Urothelium cell line (cell line): ENCODE results near the gene GOLGA3.
"Not testable (repeated sequence)": the region's sequence is repeated elsewhere in the genome, so short reads cannot be mapped to it uniquely, and the experiment has no call there.

Source experiments
- DNase-seq: peaks from one replicate; pipeline ENCODE4 v3.0.0; 2011; ENCODE audit warnings: low spot score, mixed read lengths
- FAIRE-seq: peaks from 2 replicates; lab custom pipeline; 2011; peaks lifted over from hg19 to GRCh38; lab: Jason Lieb, UNC

The GOLGA3 gene

DNA sequence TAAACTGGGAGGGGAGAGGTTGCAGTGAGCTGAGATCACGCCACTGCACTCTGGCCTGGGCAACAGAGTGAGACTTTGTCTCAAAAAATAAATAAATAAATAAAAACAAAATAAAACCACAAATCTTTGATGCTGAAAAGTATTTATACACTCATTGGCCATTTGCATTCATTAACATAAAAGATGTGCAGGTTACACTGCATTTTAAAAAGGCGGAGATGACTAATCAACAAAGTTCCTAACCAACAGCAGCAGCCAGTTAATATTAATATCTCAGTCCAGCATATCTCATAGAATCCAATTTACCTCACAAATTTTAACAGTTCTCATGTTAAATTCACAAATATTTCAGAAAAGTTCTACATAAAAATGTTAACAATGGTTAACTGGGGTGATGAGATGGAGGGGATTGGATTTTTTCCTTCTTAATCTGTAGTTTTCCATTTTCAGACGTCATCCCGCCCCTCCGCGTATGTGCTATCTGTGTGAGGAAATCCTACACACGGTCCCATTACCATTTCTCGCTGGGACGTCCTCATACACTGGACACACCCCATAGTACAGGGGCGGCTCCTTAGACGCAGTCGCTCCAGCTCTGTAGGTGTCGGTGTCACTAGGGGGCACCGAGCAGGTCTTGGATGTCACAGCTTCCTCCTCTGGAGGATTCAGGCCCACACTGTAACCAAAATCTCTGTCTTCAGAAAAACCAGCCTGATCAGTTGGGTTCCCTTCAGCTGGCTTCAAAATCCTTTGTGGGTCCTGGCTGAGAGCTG, 74.3 kb downstream of the GOLGA3 start:
- DNase-seq (no peak), FAIRE-seq (no peak)

DNA sequence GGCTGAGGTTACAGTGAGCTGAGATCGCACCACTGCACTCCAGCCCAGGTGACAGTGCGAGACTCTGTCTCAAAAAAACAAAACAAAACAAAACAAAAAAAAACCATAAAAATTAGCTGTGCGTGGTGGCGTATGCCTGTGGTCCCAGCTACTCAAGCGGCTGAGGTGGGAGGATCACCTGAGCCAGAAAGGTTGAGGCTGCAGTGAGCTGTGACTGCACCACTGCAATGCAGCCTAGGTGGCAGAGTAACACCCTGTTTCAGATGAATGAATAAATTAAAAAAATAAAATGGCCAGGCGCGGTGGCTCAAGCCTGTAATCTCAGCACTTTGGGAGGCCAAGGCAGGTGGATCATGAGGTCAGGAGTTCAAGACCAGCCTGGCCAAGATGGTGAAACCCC, 75.0 kb downstream of the GOLGA3 start:
- not testable (repeated sequence) for DNase-seq, FAIRE-seq

DNA sequence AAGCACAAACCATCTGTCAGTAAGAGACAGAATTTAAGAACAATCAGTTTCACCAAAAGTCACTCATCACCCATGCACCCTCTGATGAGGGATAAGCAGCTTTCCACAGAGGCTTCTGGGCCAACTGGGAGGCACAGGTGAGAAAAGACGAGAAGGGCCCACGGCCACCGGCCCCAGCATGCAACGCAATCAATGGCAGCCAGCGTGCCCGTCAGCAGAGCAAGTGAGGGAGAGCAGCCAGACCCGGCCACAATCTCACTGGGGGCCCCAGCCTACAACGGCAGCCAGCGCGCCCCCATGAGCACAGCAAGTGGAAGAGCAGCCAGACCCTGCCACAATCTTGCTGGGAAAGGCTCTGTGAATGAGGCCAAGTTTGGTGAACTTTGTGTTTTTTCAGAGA, 80.3 kb downstream of the GOLGA3 start:
- no peak for DNase-seq
- FAIRE-seq, result no peak

DNA sequence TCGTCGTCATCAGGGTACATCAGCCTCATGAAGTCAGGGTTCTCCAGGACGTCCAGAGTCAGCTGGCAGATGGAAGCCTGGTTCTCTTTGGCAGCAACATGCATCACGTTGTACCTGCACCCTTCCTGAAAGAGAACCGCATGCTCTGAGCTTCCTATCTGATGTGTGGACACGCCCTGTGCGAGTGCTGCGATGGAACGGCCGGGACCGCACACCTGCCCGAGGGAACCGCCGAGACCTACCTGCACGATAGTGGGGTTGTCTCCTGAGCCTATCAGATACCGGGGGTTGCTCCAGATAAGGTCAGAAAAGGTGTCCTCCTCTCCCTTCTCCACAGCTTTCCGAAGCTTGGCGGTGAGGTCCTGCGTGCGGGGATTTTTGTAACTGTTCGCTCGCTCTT, 80.8 kb downstream of the GOLGA3 start:
- DNase-seq (no peak), FAIRE-seq (no peak)

DNA sequence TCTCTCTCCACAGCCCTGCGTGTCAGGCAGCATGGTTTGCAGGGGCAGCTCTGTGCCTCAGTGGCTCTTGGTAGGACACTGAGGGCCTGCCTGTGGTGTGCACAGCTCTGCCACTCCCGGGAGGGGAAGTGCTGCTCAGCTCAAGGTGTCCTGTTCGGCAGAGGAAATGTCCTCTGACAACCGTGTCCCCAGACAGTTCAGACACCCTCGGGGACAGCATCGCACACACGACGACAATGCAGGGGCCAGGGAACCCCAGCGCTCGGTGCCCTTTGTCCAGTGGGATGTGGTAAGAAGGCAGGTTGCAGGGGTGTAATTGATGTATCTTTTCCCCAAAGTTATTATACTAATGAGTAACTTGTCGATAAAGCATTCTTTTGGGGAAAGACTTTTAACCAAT, 81.3 kb downstream of the GOLGA3 start:
- DNase-seq (no peak), FAIRE-seq (no peak)

DNA sequence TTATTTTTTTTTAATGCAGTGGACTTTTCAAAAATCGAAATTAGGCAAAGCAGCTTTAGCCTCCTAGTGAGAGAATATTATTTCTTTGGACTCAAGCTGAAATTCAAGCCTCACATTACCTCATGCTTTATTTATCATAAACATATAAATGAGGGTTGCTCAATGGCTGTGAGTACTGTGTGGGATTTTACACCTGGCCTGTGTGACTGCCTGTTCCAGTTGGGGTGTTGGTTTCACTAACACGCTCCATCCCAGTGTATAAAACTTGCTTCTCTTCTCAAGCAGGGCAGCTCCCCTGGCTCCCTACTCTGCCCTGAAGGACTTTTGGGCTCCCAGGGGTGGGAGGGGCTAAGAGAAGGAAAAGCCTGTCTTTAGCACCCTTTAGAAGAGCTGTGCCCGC, 82.1 kb downstream of the GOLGA3 start:
- DNase-seq (no peak), FAIRE-seq (no peak)

DNA sequence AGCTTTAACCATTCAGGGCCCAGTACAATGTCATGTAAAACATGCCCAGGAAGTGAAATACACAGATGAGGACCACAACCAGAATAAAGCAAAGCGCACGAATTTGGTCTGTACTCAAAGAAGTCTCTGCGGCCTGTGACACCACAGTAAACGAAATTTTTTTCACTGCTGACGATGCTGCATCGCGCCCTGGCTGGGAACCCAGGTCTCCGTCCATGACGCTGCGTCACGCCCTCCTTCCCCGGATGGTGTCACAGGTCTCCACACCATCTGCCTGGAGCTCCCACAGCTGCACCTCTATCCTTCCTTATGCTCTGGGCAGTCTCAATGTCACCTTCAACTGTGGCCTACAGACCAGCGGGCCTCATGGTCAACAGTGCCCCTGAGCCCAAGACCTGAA, 84.8 kb downstream of the GOLGA3 start:
- FAIRE-seq, result peak; percentile 42

DNA sequence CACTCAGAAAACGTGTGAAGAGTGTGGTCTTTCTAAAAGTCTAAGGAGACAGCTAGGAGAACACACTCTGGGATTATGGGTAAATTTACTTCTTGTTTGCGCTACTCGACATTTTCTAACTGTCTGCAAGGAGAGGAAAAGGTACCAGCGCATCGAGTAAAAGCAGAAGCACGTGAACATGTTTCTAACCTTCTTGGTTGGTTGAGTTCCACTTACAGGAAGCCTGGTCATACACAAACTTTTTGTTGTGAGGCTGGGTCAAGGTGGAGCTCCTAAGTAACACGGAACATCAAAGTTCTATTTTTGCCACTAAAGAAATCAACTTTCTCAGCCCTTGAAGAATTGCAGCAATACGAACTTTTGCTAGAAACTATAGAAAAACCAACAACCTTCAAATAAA, 87.0 kb downstream of the GOLGA3 start:
- no peak for FAIRE-seq
- no peak for DNase-seq

More for the DNA sequence above, 84.8 kb downstream of the GOLGA3 start:
- no peak for DNase-seq

DNA sequence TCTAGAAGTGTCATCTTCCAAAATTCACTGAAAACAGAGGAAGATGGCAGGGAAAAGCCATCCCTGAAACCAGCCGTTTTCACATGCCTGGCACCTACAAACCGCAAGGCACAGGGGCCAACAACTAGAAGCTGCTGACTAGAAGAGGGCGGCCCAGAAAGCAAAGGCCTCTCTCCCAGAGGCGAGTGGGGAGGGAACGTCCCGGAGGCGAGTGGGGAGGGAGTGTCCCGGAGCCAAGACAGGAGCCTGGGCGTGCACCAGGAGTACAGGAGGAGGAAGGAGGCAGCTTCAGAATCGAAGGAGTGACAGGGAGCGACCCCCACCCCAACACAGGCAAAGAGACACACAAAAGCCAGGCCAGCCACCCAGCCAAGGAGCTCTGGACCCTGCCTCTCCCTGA, 88.0 kb downstream of the GOLGA3 start:
- DNase-seq (no peak), FAIRE-seq (no peak)

DNA sequence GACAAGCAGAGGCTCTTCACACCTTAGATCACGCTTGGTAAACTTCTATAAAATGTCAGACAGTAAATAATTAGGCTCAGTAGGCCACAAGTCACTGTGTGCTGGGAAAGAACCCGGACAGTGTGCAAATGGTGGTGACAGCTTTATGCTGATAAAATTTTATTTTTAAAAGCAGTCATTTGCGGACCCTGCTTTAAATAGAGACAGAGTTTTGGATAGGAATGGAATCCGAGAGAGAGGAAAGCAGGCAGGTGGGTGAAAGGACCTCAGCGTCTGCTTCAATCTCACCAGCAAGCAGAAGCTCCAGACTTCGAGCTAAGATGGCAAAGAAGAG, 88.4 kb downstream of the GOLGA3 start:
- DNase-seq, result no peak
- FAIRE-seq, result no peak

DNA sequence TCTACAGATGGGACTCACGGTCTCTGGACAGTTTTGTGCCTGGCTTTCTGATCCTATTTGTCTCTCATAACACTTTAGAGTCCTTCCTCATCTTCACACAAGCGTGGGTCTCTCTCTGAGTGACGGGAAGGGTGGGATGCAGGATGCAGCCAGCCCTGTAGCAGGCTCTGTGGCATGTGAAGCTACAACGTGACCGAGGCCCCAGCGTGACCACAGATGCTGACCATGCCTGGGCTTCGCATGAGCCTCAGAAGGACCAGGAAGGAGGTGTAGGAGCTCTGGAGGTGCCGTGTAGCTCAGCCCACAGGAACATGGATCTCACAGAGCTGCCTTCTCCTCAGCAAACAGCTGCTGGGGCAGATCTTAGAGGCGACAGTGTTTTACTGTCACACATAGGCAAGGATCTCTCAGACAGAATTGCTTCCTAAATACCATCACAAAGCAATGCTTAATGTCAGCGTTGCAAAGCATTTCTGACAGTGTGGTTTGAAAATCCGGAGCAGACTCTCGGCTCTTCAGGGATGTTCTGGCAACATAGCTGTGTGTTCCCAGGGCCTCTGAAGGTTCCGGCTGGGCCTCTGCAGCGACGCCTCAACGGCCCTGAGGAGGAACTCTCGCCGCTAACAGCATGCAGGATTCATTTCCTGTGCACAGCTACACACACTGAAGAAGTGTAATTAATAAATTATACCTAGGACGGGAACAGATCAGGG, 88.9 kb downstream of the GOLGA3 start:
- FAIRE-seq (no peak), DNase-seq (no peak)

DNA sequence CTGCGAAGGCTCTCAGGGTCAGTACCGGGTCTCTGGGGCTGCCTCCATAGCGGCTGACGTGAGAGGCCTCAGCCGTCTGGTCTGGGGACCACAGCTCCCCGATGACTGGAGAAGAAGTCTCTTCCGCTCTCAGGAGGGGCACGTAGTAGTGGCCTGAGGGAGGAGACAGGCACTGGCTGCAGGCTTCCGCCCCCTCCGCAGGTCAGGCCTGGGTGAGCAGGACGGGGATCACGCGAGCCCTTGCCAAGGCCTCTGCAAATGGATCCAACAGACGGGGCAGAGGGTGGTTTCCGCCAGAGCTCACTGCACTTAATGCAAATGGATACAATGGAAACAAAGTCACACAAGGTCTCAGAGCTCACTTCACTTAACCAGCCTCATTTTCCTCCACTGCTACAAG, 91.8 kb downstream of the GOLGA3 start:
- DNase-seq (no peak), FAIRE-seq (no peak)

DNA sequence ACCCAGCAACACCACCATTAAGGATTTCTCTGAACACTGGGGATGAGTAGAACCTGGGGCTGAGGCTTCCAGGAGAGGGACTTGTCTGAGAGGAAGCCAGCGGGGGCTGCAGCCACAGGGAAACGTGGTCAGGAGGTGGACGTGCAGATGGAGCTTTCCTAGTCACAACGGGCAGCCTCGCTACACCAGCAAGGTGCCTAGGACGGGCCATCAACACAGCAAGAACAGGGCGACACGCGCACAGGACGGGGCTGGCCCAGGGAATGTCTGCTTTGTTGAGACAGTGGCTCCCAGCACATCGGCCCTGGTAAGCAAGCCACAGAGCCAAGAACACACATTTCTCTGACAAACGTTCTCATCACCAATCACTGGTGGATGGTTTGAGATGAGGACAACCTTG, 92.3 kb downstream of the GOLGA3 start:
- no peak for DNase-seq
- no peak for FAIRE-seq

DNA sequence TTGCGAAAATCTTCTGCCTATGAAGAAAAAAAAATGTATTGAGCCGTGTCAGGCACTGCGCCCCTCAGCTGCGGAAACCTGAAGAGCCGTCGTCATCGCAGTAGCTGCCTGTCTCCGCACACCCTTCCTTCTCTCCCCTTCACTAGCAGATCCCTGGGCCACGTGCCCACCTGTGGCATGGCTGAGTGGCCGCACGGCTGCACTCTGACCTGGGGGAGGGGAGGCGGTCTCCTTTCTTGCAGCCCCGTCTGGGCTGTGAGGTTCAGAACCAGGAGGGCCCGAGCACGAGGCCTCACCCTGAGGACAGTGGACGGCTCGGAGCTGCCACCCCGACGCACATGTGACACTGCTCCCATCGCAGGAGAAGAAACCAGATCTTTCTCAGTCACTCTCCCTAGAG, 93.2 kb downstream of the GOLGA3 start:
- FAIRE-seq (no peak), DNase-seq (no peak)

DNA sequence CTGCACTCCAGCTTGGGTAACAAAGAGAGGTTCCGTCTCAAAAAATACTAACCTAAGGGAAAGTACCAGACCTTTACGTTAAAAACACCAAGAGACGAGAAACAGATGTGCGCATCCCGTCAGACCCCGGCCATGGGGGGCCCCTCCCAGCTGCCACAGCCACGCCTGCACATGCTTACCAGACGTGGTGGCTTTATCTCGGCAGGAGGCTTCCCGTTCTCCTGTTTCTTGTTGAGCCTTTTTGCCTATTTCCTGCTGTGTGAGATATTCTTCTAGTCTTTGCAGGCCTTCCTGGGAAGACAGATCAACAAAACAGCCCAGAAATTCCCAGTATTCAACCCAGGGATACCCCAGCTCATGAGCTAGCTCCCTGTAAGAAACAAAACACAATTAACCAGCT, 94.5 kb downstream of the GOLGA3 start:
- no peak for DNase-seq
- FAIRE-seq, result no peak

DNA sequence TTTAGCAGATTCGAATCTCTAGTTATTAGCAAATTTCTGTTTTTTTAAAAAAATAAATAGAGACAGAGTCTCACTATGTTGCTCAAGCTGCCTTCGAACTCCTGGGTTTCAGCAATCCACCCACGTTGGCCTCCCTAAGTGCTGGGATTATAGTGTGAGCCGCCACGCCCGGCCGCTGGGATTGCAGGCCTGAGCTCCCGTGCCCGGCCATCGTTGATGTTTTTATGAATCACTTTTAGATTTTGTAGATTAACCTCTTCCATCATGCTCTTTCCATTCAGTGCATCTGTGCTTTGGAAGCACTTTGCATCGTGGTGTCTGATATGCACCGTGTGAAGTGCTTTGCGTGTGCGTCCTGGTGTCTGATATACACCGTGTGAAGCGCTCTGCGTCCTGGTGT, 97.1 kb downstream of the GOLGA3 start:
- no peak for FAIRE-seq
- no peak for DNase-seq

DNA sequence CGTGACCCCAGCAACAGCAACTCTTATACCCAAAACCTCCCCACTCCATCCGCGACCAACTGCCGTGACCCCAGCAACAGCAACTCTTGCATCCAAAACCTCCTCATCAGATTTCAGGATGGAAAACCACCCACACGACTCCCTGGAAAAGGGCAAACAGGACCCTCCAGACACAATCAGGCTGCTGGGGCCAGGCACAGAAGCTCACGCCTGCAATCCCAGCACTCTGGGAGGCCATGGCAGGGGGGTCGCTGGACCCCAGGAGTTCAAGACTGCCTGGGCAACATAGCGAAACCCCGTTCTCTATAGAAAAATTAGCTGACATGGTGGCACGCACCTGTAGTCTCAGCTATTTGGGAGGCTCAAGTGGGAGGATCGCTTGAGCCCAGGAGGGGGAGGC, 98.3 kb downstream of the GOLGA3 start:
- no peak for FAIRE-seq
- DNase-seq, result no peak

DNA sequence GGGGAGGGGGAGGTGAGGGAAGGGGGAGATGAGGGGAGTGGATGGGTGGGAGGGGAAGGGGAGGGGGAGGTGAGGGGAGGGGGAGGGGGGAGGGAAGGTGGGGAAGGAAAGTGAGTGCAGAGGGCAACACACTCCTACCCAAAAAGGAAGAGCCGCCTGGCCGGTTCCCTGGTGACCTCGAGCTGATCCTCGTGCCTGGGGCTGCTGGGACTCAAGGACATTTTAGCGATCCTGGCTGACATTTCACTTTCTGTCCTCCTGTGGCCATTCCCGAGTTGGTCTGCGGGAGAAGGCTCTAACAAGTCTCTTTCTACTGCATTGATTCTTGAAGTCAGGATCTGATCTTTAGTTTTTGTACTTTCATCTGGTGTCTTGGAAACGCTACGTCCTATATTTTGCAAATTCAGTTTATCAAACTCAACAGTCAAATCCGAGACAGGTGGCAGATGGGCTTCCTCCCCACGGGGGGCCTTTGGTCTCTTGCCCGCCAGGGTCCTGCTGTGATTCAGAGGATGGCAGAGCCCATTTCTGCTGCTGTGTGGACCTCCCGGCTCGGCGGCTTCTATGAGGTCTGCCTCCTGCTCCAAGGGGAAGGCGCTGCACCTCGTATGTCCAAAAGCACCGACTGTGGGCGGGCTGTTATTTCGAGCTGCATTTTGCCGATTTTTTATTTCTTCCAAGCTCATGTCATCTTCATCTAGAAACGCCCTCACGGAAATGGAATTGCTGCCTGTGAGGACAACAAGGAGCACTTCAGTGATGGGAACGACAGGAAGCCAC, 98.9 kb downstream of the GOLGA3 start:
- FAIRE-seq, result no peak
- DNase-seq, result peak; percentile 38

DNA sequence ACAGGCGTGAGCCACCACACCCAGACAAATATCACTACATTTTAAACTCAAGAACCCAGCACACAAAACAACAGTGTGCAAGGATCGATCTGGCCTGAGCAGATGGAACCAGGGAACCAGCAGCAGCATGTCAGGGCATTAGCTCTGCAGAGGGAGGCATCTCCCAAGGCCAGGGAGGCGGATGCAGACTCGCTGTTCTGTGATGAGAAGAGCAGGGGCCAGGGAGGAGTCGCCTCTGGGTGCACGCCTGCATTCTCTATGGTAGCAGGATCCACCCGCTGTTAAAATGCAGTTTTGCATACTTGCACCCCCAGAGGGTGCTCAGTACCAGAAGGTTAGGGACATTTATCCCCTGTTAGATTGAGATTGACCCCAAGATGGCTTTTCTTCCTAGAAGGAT, 100.2 kb downstream of the GOLGA3 start:
- DNase-seq, result no peak
- FAIRE-seq, result no peak

DNA sequence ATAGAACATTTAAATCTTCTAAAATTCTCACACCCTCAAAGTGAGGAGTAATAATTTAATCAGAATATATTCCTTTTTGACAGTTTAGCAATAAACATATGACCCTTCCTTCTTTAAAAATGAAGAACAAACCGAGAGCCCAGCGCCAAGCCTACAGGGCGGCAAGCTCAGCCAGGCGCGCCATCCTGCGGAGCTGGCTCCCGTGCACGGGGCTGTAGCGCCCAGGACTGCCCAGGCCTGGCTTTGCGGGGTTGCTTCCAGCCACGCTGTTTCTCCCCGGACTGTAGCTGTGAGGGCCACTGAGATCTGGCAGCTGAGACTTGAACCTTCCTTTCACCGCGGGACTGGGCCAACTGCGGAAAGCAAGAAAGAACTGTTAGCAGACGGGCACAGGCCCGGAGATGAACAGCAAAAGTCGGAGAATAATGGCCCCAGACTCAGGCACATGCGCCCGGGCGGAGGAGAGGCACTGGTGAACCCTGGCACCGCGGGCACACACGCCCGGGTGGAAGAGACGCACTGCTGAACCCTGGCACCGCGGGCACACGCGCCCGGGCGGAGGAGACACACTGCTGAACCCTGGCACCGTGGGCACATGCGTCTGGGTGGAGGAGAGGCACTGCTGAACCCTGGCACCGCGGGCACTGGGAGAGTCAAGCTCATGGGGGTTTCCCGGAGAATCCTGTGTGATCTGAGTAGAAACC, 101.4 kb downstream of the GOLGA3 start:
- DNase-seq, result no peak
- FAIRE-seq, result no peak

DNA sequence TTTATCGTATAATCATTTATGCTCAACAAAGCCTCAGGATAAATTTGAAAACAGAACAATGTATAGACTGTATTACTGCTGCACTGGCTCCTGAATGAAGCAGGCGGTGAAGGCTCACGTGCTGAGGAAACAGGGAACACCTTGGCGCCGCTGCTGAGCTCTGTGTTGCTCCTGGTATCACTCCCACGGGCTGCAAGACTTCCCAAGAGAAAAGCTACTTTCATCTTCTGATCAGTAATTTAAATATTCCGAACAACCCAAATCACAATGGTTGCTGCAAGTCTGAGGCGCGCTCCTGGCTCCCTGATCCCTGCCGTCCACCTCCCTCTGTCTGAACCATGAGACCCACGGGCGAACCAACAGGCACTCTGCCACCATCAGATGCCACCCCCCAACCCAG, 102.3 kb downstream of the GOLGA3 start:
- FAIRE-seq, result no peak
- no peak for DNase-seq
